Measurements from ENCODE around the gene FAM114A1.

DNA sequence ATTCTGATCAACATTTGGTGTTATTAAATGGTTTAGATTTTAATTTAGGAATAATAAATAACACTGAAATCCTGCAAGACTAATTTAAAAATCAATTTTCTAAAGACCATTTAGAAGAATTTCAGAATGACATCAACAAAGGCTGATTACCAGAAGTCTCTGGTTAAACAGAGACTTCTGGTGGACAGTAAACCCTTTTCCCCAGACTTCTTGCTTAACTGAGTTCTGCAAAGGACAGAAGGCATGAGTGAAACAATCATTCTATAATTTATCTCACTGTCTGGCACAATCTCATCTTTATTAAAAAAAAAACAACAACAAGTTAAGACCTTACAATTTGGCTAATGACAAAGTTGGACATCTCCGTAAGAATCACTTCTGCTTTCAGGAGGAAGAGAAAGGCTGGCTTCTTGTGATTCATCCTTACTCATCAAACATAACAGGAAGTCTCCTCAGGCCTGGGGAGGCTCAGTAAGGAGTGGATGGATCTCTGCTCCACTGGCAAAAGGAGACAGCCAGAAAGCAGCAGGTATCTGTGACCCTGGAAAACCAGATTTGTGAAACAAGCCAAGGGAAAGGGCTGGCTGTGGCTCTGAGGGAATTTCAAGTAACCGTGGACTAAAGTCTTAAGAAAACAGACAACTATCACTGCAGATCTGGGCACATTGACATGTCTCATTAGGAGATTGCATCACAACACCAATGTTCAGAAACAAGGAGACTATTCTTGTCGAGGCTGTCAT lies 10.1 kb upstream of the FAM114A1 start:
- TF ChIP-seq TAF1 (IDR thresholded peaks at IDR 0.05; ENCODE audit: low read depth) (no peak), EZH2 (IDR thresholded peaks at IDR 0.05; ENCODE audit: borderline replicate concordance, insufficient read depth, low read length, poor library complexity, severe bottlenecking) (no peak), SMC3 (conservative IDR thresholded peaks at IDR 0.05; ENCODE audit: poor library complexity) (no peak)
- TF ChIP-seq, protein P1, sequence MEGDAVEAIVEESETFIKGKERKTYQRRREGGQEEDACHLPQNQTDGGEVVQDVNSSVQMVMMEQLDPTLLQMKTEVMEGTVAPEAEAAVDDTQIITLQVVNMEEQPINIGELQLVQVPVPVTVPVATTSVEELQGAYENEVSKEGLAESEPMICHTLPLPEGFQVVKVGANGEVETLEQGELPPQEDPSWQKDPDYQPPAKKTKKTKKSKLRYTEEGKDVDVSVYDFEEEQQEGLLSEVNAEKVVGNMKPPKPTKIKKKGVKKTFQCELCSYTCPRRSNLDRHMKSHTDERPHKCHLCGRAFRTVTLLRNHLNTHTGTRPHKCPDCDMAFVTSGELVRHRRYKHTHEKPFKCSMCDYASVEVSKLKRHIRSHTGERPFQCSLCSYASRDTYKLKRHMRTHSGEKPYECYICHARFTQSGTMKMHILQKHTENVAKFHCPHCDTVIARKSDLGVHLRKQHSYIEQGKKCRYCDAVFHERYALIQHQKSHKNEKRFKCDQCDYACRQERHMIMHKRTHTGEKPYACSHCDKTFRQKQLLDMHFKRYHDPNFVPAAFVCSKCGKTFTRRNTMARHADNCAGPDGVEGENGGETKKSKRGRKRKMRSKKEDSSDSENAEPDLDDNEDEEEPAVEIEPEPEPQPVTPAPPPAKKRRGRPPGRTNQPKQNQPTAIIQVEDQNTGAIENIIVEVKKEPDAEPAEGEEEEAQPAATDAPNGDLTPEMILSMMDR (IDR thresholded peaks at IDR 0.05; ENCODE audit: poor library complexity, severe bottlenecking), result no peak
- TF ChIP-seq, protein P2, sequence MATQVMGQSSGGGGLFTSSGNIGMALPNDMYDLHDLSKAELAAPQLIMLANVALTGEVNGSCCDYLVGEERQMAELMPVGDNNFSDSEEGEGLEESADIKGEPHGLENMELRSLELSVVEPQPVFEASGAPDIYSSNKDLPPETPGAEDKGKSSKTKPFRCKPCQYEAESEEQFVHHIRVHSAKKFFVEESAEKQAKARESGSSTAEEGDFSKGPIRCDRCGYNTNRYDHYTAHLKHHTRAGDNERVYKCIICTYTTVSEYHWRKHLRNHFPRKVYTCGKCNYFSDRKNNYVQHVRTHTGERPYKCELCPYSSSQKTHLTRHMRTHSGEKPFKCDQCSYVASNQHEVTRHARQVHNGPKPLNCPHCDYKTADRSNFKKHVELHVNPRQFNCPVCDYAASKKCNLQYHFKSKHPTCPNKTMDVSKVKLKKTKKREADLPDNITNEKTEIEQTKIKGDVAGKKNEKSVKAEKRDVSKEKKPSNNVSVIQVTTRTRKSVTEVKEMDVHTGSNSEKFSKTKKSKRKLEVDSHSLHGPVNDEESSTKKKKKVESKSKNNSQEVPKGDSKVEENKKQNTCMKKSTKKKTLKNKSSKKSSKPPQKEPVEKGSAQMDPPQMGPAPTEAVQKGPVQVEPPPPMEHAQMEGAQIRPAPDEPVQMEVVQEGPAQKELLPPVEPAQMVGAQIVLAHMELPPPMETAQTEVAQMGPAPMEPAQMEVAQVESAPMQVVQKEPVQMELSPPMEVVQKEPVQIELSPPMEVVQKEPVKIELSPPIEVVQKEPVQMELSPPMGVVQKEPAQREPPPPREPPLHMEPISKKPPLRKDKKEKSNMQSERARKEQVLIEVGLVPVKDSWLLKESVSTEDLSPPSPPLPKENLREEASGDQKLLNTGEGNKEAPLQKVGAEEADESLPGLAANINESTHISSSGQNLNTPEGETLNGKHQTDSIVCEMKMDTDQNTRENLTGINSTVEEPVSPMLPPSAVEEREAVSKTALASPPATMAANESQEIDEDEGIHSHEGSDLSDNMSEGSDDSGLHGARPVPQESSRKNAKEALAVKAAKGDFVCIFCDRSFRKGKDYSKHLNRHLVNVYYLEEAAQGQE (IDR thresholded peaks at IDR 0.05; ENCODE audit: borderline replicate concordance), result no peak
